ENCODE measurements around the gene STIL. TPM values are rescaled to one million over a fixed set of nuclear protein-coding genes. Genes with fewer than 3 reads are reported as not detected.
"Not testable (repeated sequence)": the region's sequence is repeated elsewhere in the genome, so short reads cannot be mapped to it uniquely, and the experiment has no call there.

STIL gene
- total and polyA plus RNA-seq, 4 donors, result 0.26 to 20.5 (median 0.75) TPM

DNA sequence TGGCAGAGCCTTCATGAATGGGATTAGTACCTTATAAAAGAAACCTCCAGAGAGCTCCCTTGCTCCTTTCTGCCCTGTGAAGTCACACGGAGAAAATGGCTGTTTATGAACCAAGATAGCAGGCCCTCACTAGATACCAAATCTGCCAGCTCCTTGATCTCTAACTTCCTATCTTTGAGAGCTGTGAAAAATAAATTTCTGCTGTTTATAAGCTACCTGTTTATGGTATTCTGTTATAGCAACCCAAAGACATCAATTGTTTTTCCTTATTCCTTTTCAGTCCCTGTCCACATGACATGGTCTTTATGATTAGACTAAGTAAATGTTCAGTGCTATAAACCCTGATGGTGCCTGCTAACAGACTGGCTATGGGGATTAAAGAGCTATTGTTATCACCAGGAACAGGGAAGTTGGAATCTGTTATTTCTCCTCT lies 9.7 kb upstream of the STIL start:
- no peak overlapping the region for H3K9ac ChIP-seq (ENCODE audit: low read depth in 1 of 2, low read length in 2 of 2)

DNA sequence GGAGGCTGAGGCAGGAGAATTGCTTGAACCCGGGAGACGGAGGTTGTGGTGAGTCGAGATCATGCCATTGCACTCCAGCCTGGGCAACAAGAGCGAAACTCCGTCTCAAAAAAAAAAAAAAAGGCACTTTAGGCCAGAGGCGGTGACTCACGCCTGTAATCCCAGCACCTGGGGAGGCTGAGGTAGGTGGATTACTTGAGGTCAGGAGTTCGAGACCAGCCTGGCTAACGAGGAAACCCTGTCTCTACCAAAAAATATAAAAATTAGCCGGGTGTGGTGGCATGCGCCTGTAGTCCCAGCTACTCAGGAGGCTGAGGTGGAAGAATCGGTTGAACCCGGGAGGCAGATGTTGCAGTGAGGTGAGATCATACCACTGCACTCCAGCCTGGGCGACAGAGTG lies 6.0 kb upstream of the STIL start:
- not testable (repeated sequence) for H3K27me3 ChIP-seq (ENCODE audit: control insufficient read depth in 4 of 4, insufficient read depth in 4 of 4, low read length in 3 of 4); H3K27ac ChIP-seq (ENCODE audit: low read depth in 1 of 2, low read length in 2 of 2); H3K36me3 ChIP-seq (ENCODE audit: control insufficient read depth in 4 of 4, insufficient read depth in 3 of 4, low read depth in 1 of 4, low read length in 3 of 4); H3K9me3 ChIP-seq (ENCODE audit: control insufficient read depth in 4 of 4, low read length in 3 of 4); H3K4me1 ChIP-seq (ENCODE audit: control insufficient read depth in 4 of 4, insufficient read depth in 4 of 4, low read length in 3 of 4); H3K4me3 ChIP-seq (ENCODE audit: low read depth in 1 of 3, low read length in 3 of 3); H3K9ac ChIP-seq (ENCODE audit: low read depth in 1 of 2, low read length in 2 of 2); DNase-seq (ENCODE audit: low spot score)
- WGBS, result 93% methylated on average over 14 of the region's 14 CpGs

More for the DNA sequence above, 9.7 kb upstream of the STIL start:
- WGBS, result 45% methylated on average over 1 of the region's 1 CpG
- DNase-seq (ENCODE audit: low spot score), result no peak
- Histone ChIP-seq H3K9me3 (ENCODE audit: control insufficient read depth in 4 of 4, low read length in 3 of 4) (no peaks in the 10 kb centered on the region), H3K4me1 (ENCODE audit: control insufficient read depth in 4 of 4, insufficient read depth in 4 of 4, low read length in 3 of 4) (no peaks in the 10 kb centered on the region), H3K27me3 (ENCODE audit: control insufficient read depth in 4 of 4, insufficient read depth in 4 of 4, low read length in 3 of 4) (no peaks in the 10 kb centered on the region), H3K36me3 (ENCODE audit: control insufficient read depth in 4 of 4, insufficient read depth in 3 of 4, low read depth in 1 of 4, low read length in 3 of 4) (no peaks in the 10 kb centered on the region), H3K27ac (ENCODE audit: low read depth in 1 of 2, low read length in 2 of 2) (no peak overlapping the region), H3K4me3 (ENCODE audit: low read depth in 1 of 3, low read length in 3 of 3) (no peak overlapping the region)
- TF ChIP-seq JUND (IDR thresholded peaks at IDR 0.05), result no peak
- TF ChIP-seq RAD21 (IDR thresholded peaks at IDR 0.05), result no peak
- TF ChIP-seq CTCF (IDR thresholded peaks at IDR 0.05; ENCODE audit: low read depth, low read length, missing input control), result no peak
- no peak for TF ChIP-seq HNF4G (IDR thresholded peaks at IDR 0.05)
- TF ChIP-seq NR2F2 (IDR thresholded peaks at IDR 0.05), result no peak
- no peak for TF ChIP-seq RXRA (IDR thresholded peaks at IDR 0.05)
- TF ChIP-seq REST (IDR thresholded peaks at IDR 0.05), result no peak
- TF ChIP-seq, protein P1, sequence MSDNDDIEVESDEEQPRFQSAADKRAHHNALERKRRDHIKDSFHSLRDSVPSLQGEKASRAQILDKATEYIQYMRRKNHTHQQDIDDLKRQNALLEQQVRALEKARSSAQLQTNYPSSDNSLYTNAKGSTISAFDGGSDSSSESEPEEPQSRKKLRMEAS (IDR thresholded peaks at IDR 0.05), result no peak
- TF ChIP-seq SP1 (IDR thresholded peaks at IDR 0.05), result no peak
- TF ChIP-seq EGR1 (IDR thresholded peaks at IDR 0.05; ENCODE audit: low read depth in 2 of 2), result no peak
- no peak for TF ChIP-seq FOXA2 (IDR thresholded peaks at IDR 0.05)

- no peak overlapping the region for H3K27ac ChIP-seq (ENCODE audit: low read depth in 1 of 2, low read length in 2 of 2)
- TF ChIP-seq ZBTB33 (IDR thresholded peaks at IDR 0.05) (no peak), FOXA1 (IDR thresholded peaks at IDR 0.05) (no peak), YY1 (IDR thresholded peaks at IDR 0.05) (no peak), CTCF (IDR thresholded peaks at IDR 0.05; ENCODE audit: low read depth, low read length, missing input control) (no peak)
- peaks cover 3 to 13% (median 9%) of the 10 kb centered on the region in 4 donors for H3K4me1 ChIP-seq (ENCODE audit: control insufficient read depth in 4 of 4, insufficient read depth in 4 of 4, low read length in 3 of 4)
- H3K27me3 ChIP-seq (ENCODE audit: control insufficient read depth in 4 of 4, insufficient read depth in 4 of 4, low read length in 3 of 4), result no peaks in the 10 kb centered on the region
- 90% methylated on average over 1 of the region's 1 CpG for WGBS
- H3K36me3 ChIP-seq (ENCODE audit: control insufficient read depth in 4 of 4, insufficient read depth in 3 of 4, low read depth in 1 of 4, low read length in 3 of 4), result no peaks in the 10 kb centered on the region
- no peak overlapping the region for H3K4me3 ChIP-seq (ENCODE audit: low read depth in 1 of 3, low read length in 3 of 3)
- H3K9me3 ChIP-seq (ENCODE audit: control insufficient read depth in 4 of 4, low read length in 3 of 4), result no peaks in the 10 kb centered on the region
- H3K9ac ChIP-seq (ENCODE audit: low read depth in 1 of 2, low read length in 2 of 2), result no peak overlapping the region
- no peak for DNase-seq (ENCODE audit: low spot score)
Measured at GRCh38 chr1:47317841-47318240, 3.9 kb upstream of the STIL start.

All from liver (tissue), 9 donors.